Retina (tissue), 1 donor: Measurements from ENCODE around the gene DOCK10.

ENCODE experiments used
- DNase-seq: peaks from one replicate; pipeline ENCODE4 v3.0.0-alpha.2; 2016

DOCK10 gene

DNA sequence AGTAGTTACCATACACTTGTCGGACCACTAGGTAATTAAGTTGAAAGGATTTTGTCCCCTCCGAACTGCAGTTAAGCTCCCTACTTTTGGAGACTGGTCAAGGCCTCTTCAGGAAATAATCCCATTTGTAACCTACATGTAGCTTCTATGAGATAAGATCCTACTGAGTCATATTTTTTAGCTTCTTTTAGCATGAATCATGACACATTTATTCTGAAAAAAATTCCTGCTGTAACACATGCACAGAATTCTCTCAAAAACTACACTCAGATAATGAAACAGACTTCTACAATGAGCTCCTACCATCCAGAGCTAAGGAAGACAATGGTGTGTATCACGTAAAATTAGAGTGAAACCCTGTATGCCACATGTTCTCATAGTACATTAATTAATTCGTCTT is 225.5 kb downstream of the DOCK10 start:
- DNase-seq: no peak

DNA sequence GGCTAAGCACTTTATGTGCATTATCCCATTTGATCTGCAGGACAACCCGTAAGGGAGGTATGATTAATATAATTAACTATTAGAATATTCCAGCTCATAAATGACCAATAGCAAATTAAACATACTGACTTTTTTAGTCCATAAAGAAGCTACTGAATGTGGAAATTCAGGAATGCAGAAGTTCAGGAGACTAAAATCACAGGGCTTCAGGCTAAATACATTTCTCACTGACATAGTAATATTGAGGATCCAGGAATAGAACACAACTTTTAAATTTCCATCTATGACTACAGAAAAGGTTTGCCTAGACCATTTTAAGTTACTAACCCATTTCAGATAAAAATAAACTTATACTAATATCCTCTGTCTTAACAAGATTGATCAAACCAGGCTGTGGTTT is 228.7 kb downstream of the DOCK10 start:
- DNase-seq: no peak

DNA sequence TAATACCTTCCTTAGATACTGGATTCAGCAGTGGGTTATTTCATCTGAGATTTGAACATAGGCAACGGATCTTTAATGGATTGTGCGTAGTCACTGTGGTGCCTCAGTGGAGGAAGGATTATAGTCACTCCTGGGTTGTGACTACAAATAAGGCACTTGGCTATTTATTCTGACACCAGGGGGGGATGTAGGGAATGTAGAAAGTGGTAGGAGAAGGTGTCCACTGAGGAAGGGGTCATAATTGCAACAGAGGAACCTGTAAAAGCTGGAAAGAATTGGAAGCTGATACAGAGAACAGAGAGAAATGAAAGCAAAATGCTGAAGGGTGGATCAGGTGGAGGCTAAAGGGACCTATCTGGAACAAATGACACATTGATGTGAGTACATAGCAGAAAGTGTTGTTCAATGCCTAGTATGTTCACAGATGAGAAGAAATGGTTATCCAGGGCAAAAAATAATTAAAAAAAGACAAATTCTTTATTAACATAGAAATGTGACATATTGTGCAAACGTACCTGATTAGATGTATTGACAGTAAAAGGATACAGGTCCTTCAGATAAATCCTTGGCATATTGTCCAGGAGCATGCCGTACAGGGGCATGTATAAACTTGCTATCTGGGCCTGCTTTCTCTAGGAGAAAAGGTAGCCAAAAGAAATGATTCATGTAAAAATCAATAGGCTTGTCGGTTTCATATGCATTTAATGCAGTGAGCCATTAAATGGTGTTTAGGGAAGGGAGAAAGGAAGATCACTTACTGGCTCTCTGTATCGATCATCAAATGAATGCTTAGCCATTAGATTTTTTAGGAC is 234.9 kb downstream of the DOCK10 start:
- no peak for DNase-seq

DNA sequence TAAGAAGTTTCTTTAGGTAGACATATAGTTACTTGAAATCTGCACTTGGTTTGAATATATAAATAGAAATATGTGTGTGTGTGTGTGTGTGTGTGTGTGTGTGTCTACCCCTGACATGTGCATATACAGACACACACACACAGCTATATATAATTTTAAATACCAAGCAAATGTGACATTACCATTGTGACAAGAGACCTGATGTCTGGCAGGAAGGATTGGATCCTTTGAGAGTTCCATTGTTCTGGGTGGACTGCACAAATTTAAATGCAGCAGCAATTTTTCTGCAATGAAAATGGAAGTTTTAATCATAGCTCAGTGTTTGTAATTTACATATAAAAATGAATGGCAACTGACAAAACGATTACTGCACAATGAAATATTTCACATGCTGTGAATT is 238.3 kb downstream of the DOCK10 start:
- no peak for DNase-seq

DNA sequence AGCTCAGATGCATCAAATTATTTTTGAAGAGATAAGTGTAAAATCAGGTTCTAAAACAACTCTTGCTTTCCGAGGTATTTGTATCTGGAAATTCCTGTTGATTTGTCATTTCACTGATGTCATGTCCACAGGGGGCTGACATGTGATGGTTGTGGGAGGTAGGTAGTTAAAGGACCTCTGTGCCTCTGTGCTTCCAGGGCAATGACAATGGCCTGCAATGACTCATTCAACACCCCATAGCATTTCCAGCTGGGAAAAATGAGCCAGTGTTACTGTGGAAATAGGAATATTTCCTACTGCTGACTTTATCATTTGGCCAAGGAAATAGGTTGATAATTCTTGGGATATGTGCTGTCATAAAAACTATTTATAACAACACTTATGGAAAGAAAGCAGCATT is 239.9 kb downstream of the DOCK10 start:
- DNase-seq: no peak

DNA sequence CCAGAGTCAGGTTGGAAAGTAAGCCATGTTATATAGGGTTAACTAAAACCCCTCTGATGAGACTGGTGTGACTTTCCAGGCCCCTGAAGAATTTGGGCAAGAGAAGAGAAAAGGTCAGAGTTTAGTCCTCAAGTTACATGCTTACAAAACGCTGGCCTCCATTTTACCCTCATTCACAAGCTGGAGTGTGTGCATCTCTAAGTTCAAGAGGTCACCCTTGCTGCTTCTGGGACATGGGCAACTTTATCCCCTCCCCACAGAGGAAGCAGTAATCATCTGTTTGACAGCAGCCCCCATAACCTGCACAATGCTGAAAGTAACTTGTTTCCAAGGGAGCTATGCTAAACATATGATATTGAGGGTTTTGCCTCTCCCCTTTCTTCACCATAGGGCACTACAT is 240.9 kb downstream of the DOCK10 start:
- DNase-seq: no peak

DNA sequence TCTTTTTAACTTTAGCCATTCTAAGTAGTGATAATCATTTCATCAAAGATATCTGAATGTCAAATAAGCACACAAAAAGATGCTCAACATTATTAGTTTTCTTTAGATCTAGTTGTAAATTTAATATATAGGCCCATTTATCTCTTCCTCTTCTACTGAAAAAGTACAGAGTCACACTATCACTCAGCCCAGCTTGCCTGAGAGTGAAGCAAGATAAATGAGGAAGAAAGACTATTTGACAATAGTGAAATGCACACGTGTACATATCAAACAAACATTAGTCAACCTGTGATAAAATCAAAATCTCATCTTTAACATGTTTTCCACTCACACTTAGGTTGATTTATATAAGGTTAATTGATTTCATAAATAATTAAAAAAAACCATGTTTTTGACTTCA is 242.6 kb downstream of the DOCK10 start:
- DNase-seq: no peak

DNA sequence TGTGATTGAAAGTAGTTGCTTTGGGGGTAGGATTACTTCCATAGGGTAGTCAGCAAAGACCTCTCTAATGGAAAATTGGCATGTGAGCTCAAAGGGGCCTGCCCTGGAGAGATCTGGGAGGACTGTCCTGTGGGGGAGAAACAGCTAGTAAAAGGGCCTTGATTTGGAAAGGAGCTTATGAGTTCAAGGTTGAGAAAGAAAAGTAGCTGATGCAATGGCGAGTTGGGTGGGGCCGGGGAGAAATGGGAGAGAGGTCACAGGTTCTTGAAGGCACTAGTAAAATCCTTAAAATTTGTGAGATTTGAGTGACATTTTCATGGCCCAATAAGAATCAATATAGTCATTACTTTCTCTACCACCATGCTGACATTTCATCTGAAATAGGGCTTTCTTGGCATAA is 244.1 kb downstream of the DOCK10 start:
- no peak for DNase-seq

DNA sequence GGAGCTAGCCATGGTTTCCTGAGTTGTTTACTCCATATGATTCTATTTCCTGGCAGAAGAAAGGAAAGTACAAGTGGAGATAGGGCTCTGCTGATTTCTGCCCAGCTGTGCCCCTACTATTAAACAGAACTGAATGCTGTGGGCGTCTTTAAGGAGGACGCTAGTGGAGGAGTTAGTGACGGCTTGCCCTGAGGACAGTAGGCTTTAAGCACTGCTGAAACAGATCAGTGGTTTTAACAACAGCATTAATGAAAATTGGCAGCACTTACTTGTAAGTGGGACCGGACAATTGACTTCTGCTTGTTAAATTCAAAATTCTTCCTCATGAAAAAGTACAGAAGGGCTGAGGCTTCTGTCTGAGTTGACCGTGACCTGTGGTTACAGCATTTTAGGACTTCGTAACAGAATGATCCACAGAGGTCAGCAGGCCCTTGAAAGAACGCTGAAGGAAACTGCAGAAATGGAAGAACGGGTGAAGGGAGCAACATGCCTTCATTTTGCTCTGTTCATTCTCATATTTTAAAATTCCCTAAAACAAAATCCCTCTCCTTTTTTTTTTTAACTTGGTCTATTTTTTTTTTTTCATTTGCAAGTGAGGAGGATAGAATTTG is 245.5 kb downstream of the DOCK10 start:
- DNase-seq: no peak

DNA sequence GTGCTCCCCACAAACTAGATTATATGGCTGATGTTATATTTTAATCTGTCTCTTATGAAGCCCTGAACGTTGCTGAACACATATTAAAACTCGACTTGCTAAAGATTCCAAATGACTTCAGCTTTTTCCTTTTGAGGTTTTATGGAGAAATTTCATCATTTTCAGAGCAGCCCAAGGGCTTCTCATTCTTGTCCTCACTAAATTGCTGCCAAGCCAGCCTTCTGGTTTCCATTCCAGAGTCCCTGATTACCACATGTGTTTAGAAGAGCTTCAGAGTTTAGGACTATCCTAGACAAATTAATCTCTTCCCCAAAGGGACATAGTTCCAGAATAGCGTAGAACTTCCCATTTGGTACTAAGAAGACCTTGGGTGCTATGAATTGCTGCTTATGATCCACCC is 248.3 kb downstream of the DOCK10 start:
- DNase-seq: no peak

DNA sequence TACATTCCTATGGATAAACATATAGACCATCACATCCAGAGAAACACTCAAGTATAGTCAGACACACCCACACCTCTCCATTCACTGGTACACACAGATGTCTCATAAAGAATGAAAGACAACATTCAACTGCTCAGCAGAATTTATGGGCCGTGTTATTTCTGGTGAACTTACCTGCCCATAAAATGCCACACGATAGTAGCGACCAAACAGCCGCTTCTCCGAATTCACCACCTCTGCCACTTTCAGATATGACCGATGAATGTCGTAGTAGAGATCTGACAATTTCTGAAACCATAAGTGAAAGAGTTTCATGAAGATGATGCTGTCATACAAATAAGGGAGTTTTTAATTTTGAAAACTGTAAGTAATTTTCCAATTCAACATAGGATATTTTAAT is 255.4 kb downstream of the DOCK10 start:
- DNase-seq: no peak

DNA sequence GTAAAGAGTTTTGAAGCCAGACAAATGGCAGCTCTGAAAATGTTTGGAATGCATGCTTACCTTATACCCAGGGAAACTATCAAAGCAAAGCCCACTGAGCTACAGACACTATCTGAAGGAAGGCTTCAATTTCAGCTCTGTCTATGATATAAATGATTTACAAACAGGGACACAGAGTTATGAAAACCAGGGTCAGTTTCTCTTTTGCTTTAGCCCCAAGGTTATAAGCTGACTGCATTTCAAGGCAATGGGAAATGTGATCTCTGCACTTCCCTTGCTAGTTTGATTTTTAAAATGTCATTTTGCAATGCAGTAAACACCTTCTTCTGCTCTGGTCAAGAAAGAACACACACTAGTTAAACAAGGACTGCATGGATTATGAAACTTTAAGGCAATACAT is 260.9 kb downstream of the DOCK10 start:
- DNase-seq: no peak

DNA sequence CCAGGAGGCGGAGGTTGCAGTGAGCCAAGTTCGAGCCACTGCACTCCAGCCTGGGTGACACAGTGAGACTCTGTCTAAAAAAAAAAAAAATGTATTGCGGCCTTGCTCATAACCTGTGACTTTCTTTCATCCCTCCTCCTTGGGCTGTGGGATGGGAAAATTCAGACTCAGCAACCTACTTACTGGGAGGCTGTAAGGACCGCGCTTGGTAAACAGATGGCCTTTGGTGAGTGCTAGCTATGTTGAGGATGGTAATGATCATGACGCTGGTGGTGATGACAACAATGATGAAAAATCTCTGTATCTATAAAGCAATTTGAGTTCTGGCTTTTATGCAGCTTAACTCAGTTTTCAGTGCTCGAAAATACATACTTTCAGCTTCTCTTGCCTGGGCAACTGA is 261.4 kb downstream of the DOCK10 start:
- DNase-seq: no peak

DNA sequence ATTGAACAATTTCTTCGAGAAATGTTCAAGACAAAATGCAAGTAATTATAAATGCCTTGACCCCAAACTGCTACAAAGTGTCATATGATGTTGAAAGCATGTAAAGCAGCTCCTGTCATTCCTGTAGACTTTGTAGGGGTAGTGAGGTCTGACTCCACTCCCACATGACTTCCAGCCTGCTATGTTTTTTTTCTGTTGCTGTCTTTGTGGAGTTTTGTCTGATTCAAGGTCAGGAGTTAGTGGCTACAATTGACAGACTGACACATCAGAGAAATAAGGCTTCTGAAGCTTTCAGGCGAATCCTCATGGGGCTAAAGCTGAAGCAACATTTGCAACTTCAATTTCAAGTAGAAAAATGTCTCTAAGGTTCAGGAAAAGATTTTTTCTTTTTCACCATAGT is 262.2 kb downstream of the DOCK10 start:
- peak; percentile 9 for DNase-seq

DNA sequence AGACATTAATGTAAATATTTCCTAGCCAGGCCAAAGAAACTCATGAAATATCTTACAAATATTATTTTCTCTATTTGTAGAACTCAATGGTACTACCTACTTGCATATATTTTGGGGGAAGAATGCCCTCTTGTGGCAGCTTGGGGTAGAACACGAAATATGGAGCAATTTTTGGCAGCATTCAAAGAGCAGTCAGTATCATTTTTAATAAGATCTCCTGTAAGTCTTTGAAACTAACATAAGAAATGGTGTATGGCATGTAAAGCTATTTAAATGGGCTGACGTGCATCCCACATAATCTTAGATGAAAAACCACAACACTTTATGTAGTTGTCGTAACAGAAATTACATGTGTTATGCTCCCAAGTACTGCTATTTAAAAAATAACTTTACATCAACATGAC is 263.8 kb downstream of the DOCK10 start:
- DNase-seq: peak; percentile 57

DNA sequence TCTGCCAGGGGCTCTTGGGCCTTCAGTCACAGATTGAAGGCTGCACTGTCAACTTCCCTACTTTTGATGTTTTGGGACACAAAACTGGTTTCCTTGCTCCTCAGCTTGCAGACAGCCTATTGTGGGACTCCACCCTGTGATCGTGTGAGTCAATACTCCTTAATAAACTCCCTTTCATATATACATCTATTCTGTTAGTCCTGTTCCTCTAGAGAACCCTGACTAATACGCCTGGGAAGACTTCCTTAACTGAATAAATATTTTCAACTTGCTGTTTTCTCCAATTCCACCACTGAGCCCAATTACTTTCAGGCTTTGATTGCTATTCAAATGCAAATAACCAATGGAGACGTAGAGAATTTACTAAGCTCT is 264.7 kb downstream of the DOCK10 start:
- no peak for DNase-seq

DNA sequence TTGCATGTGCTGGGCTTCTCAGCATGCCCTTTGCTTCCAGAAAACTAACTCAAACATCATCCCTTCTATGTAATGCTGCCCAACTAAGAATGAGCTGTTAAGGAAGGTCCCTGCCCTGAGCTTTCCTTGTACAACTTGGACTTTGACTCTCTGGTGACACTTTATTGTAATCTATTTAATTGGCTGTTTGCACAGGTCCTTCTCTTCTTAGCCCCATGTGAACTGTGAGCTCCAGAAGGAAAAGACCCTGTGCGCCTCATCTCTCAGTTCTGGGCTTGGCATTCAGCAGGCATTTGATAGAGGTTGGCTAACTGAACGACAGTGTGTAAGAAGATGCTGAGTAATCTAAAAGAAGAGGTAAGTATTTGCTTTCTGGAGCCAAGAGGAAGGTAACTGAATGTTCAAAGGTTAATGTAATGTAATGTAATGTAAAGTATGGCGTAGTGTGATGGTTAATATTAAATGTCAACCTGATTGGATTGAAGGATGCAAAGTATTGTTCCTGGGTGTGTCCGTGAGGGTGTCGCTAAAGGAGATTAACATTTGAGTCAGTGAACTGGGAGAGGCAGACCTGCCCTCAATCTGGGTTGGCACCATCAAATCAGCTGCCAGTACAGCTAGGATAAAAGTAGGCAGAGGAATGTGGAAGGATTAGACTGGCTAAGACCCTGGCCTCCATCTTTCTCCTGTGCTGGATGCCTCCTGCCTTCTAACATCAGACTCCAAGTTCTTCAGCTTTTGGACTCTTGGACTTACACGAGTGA is 265.3 kb downstream of the DOCK10 start:
- no peak for DNase-seq

DNA sequence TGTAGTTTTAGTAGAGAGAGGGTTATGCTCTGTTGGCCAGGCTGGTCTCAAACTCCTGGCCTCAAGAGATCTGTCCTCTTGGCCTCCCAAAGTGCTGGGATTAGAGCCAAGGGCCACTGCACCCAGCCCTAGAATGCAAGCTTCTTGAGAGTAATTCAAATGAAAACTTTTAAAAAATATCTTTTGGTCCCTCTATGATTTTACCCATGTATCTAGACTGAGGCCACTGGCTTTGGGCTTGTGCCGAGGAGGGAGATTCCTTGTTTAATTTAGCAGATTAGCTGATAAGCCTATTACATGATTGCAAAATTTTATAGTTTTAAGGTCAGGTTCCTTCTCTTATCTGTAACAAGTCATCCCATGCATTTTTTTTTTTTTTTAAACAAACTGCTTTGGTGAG is 266.6 kb downstream of the DOCK10 start:
- no peak for DNase-seq

DNA sequence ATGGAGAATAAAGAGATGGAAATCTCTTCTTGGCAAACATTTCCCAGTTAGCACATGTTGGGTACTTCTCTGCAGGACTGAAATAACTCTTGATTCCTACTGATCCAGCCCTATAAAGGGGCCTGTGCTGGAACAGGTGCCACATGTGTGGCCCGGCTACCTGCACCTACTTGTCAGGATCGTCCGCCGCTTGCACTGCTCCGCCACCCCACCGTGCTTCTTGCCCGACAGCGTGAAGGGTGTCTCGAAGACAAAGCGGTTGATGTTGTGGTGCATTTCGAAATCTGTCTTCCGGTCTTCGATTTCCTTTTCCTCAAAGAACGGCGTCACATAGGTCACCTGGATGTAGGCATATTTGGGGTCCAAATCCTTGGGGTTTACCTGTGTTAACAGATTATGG is 267.5 kb downstream of the DOCK10 start:
- DNase-seq: no peak

DNA sequence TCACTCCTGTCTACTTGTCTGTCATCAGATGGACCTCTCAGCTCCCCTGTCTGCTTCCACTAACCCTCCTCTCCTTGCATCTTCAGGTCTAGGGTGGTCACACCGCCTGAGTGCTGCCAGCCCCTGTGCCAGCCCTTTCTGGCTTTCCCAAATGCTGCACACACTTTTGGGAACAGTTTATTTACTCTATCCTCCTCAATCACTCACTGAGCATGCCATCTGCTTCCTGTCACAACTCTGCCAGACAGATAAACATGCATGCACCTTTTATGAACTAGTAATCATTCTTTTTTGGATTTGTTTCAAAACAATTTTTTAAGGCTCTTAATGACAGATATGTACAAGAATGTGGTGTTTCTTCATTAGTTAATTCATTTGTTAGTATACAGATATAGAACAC is 269.8 kb downstream of the DOCK10 start:
- DNase-seq: no peak

DNA sequence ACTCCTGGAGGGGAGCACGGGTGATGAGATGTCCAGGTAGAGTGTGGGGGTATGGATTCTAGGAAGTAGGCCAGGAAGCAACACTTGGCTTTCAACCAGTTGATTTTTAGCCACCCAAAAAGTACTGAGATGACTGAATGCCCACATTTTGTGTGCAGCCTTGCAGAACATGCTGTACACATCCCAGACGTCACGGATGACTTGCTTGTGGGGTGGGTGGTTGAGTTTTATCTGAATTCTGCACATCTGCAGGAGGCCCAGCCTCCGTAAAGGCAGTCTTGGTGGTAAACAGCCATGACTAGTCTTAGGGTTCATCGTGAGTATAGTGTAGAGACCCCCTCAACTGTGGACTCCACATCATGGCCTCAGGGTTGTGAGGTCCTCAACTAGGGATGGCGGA is 272.8 kb downstream of the DOCK10 start:
- no peak for DNase-seq

DNA sequence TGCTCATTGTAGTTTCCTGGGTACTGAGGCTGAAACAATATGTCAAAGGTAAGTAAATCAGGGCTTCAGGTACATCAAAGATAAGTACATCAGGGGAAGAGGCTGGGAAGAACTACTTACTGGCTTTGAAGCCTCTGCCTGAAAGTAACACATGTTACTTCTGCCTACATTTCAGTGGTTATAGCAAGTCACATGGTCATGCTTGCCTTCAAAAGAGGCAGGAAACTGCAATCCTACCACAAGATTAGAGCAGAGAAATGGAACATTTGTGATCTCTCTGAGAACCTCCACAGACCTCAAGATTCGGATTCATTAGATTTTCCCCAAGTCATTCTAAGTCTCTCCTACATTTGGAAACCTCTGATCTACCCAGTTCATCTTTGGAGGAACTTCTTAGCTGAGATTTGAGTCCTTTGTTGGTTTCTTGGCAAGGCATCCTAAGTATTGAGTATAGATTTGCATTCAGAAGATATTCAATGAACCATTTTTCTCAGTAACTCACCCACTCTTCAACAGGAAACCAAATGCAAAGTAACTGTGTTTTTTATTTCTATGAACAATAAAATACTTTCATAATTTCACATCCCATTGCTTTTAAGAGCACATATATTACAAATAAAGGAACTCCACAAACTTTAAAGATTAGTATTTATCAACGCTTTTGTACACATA is 277.6 kb downstream of the DOCK10 start:
- DNase-seq: no peak

DNA sequence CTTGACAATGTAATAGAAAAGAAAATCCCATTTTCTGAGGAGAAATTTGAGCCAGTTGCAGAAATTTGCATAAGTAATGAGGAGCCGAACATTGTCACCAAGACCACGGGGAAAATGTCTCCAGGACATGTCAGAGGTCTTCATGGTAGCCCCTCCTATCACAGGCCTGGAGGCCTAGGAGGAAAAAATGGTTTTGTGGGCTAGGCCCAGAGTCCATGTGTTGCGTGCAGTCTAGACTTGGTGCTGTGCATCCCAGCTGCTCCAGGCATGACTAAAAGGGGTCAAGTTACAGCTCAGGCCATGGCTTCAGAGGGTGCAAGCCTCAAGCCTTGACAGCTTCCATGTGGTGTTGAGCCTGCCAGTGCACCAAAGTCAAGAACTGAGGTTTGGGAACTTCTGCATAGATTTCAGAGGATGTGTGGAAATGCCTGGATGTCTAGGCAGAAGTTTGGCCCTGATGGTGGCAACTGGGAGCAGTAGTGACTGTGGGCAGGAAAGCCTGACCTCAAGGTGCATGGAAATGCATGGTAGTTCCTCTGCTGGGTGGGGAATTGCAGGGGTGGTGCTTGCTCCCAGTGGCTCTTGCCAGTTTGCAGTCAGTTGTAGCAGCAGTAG is 284.2 kb downstream of the DOCK10 start:
- no peak for DNase-seq
